Measurements from ENCODE around the gene POP7.
"Not testable (repeated sequence)": the region's sequence is repeated elsewhere in the genome, so short reads cannot be mapped to it uniquely, and the experiment has no call there.

The POP7 gene

GRCh38 chr7:100705753-100706671 lies at the start of gene POP7:
Gene POP7, plus strand, starts transcription at chr7:100706121. Its CDS starts 710 bp downstream, at chr7:100706831.
- peak; percentile 99 for DNase-seq

DNA sequence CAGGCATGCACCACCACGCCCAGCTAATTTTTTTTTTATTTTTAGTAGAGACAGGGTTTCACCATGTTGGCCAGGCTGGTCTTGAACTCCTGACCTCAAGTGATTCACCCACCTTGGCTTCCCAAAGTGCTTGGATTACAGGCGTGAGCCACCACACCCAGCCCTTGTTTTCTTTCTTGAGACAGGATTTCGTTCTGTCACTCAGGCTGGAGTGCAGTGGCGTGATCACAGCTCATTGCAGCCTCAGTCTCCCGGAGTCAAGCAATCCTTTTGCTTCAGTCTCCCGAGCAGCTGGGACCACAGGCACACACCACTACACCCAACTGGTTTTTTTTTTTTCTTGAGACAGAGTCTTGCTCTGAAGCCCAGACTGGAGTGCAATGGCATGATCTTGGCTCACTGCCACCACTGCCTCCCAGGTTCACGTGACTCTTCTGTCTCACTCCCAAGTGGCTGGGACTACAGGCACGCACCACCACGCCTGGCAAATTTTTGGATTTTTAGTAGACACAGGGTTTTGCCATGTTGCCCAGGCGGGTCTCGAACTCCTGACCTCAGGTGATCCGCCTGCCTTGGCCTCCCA lies 43.6 kb upstream of the POP7 start:
- DNase-seq, result peak; percentile 38

DNA sequence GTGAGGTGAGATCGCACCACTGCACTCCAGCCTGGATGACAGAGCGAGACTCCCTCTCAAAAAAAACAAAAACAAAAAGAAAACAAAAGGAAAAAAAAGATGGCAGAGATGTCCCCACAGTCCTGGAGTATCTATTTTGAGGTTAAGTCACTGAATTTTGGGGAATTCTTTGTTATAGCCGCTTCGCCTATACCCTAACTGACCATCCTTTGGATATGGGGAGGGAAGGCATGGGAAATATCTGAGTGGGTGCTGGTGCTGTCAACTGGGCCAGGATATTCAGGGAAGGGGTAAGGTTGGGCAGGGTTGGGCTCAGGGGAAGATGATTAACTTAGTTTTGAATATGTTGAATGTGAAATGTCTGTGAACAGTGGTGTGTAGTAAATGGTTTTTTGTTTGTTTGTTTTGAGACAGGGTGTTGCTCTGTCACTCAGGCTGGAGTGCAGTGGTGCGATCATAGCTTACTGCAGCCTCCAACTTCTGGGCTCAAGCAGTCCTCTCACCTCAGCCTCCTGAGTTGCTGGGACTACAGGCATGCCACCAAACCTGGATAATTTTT lies 40.7 kb upstream of the POP7 start:
- no peak for DNase-seq

DNA sequence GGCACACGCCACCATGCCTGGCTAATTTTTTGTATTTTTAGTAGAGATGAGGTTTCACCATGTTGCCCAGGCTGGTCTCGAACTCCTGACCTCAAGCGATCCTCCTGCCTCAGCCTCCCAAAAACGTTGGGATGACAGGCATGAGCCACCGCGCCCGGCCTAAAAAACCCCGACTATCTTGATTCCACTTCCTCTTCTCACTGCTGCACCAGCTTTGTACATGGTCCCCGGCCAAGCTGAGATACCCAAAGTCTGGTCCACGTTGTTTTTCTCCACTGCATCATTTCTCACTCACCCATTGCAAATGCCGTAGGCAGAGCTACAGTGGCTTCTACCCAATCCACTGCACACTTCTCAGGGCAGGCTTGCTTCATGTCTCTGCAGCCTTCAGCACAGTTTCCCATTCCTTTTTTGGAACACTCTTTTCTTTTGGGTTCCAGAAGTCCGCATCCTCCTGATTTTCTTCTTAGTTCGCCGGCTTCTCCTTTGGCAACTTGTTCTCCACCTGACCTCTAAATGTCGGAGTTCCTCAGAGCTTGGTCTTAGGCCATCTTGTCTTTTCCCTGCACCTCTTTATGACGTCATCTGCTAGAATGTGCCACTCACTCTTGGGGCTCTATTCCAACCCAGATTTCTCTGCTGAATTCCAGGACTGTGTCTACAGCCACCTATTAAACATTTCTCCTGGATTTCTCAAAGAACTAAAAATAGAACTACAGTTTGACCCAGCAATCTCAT lies 38.4 kb upstream of the POP7 start:
- no peak for DNase-seq

DNA sequence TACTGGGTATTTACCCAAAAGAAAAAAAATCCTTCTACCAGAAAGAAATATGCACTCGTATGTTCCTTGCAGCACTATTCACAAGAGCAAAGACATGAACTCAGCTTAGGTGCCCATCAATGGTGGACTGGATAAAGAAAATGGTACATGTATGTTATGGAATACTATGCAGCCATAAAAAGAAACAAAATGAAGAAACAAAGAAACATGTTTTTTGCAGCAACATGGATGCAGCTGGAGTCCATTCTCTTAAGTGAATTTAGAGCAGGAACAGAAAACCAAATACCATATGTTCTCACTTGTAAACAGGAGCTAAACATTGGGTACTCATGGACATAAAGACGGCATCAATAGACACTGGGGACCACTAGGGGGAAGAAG lies 37.9 kb upstream of the POP7 start:
- DNase-seq, result no peak

DNA sequence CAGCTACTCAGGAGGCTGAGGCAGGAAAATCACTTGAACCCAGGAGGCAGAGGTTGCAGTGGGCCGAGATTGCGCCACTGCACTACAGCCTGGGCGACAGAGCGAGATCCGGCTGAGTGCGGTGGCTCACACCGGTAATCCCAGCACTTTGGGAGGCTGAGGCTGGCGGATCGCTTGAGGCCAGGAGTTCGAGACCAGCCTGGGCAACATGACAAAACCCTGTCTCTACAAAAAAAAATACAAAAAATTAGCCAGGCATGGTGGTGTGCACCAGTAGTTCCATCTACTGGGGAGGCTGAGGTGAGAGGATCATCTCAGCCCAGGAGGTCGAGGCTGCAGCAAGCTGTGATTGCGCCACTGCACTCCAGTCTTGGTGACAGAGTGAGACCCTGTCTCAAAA lies 36.8 kb upstream of the POP7 start:
- DNase-seq, result not testable (repeated sequence)

DNA sequence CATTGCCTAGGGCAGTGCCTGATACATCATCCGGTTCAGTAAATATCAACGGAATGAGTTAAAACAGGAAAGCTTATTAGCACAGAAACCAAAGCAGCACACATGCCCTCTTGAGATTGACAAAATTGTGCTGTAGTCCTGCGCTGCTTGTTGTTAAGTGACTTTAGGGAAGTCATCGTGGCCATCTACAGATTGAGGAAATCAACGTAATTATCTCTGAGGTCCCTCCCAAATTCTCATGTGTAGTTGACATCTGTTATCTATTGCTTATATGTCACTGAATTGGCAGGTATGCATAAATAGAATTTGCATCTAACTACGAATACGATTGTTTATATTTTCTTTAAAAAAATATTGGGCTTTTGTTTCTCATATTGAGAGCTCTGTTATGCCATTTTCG lies 35.8 kb upstream of the POP7 start:
- no peak for DNase-seq

DNA sequence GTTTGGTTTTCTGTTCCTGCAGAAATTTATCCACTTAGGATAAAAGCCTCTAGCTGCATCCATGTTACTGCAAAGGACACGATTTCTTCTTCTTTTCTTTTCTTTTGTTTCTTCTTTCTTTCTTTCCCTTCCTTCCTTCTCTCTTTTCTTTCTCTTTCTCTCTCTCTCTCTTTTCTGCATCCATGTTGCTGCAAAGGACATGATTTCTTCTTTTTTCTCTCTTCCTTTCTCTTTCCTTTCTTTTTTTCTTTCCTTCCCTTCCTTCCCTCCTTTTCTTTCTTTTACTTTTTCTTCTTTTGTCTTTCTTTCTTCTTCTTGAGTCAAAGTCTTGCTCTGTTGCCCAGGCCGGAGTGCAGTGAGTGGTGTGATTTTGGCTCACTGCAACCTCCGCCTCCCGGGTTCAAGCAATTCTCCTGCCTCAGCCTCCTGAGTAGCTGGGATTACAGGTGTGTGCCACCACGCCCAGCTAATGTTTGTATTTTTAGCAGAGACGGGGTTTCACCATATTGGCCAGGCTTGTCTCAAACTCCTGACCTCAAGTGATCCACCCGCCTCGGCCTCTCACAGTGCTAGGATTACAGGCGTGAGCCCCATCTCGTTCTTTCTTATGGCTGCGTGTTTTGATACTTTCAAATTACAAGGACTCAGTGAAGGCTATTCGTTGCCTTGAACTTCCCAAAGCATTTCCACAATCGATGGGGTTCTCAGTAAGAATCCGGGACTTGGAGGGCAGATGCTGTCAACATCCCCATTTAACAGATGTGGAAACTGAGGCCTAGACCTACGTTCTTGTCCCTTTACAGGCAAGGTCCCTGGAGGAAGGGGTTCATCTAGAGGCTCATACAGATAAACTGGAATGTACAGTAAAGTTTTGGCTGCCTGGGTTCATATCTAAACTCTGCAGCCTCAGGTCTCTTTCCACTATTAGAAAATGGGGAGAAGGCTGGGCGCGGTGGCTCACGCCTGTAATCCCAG lies 34.3 kb upstream of the POP7 start:
- no peak for DNase-seq

GRCh38 chr7:100673302-100673941 lies 32.5 kb upstream of the POP7 start, which contains the start of gene GNB2:
Gene GNB2, plus strand, starts transcription at chr7:100673740. Its CDS starts 2,526 bp downstream, at chr7:100676266.
- peak; percentile 97 for DNase-seq

- no peak for DNase-seq
Observed at GRCh38 chr7:100673942-100674410, 31.9 kb upstream of the POP7 start.

DNA sequence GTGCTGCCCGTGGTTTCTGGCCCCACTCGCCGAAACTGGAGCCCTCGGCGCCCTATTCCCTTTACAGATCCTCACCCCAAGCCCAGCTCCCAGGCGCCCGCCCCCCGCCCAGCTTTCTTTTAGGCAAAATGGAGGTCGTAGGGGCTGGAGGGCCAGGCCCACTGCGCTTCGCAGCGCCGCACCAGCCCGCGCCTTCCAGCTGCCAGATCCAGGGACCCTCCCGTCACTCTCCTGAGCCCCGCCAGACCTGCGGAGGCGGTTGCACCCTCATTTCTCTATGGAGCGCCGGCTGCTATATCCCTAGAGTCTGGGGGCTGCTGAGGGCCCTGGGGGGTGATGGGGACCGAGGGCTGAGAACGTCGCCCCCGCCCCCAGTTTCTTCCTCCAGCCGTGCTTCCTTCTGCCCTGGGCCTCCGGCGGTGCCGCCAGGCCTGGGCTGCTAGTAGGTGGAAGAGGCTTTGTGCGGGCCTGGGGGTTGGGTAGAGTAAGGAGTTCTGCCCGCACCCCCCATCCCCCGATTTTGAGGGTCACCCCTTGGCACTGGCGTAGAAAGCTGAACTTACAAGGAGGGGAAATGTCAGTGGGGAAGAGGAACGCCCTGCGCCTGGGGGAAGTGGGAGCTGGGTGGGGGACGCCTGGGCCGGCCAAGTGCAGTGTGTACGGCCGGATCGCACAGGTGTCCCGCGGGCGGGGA lies 31.4 kb upstream of the POP7 start:
- DNase-seq, result no peak

DNA sequence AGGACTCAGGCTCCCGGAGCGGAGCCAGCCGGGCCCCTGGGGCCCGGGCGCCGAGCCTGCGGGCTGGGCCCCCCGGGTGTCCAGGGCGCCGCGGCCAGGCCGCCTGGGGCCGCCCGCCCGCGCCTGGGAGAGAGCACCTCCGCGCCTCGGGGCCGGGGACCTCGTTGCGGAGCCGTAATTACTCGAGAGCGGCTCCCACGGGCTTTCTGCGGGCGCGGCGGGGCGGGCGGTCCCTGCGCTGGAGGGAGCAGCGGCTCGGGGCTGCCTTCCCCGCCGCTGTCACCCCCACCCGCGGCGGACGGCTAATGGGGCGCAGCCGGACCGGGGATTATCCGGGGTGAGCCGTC lies 30.8 kb upstream of the POP7 start:
- DNase-seq, result no peak

GRCh38 chr7:100675581-100676350 lies 30.2 kb upstream of the POP7 start:
- DNase-seq, result peak; percentile 39

- no peak for DNase-seq
Observed at GRCh38 chr7:100676501-100677306, 29.2 kb upstream of the POP7 start.

- no peak for DNase-seq
Observed at GRCh38 chr7:100677308-100678267, 28.3 kb upstream of the POP7 start.

- DNase-seq, result no peak
Observed at GRCh38 chr7:100678291-100678984, 27.5 kb upstream of the POP7 start.

Data from NCI-H2029 (cell line).